Colonic mucosa (tissue), 4 donors: Measurements from ENCODE around the gene SLC28A3. TPM values are rescaled to one million over a fixed set of nuclear protein-coding genes. Genes with fewer than 3 reads are reported as not detected.

ENCODE experiments used
- DNase-seq: peaks from one replicate; pipeline ENCODE4 v3.0.0-alpha.2; 2020
- H3K27ac ChIP-seq: fragments of 200-600 bp; one replicate; pipeline ENCODE4 v1.8.0; 2021
- H3K27me3 ChIP-seq: fragments of 200-600 bp; one replicate; pipeline ENCODE4 v1.8.0; 2021
- H3K36me3 ChIP-seq: fragments of 200-600 bp; one replicate; pipeline ENCODE4 v1.8.0; 2021
- H3K4me1 ChIP-seq: fragments of 200-600 bp; one replicate; pipeline ENCODE4 v1.8.0; 2021; ENCODE audit warnings: mild to moderate bottlenecking
- H3K4me3 ChIP-seq: fragments of 200-600 bp; one replicate; pipeline ENCODE4 v1.8.0; 2021
- H3K9ac ChIP-seq, 2 donors: one replicate each; pipeline ENCODE4 v1.7.0; 2013; ENCODE audit warnings: control low read depth in 2 of 2, low read depth in 2 of 2, low read length in 2 of 2
- H3K9me3 ChIP-seq: fragments of 200-600 bp; one replicate; pipeline ENCODE4 v1.8.0; 2021
- CTCF ChIP-seq: fragments of 200-600 bp; IDR thresholded peaks from one replicate; pipeline ENCODE4 v1.8.0; 2022; ENCODE audit warnings: antibody characterized with exemption, mild to moderate bottlenecking
- intact Hi-C: fragments of 100-400 bp; cut with DNase I; formaldehyde crosslinking; loops from one replicate; pipeline ENCODE4 v1.14.1; 2022
- total RNA-seq, 2 donors: library from RNA; stranded (reverse); fragmentation: NEBNext Ultra II Directional in 1 of 2; extraction: Animal tissue kit (Norgen Biotek cat#: 25700) in 1 of 2; gene quantifications; one replicate each; pipeline ENCODE4 v1.2.1, GENCODE V29; 2021
- donor health status: healthy.
- donor health status: DM: no; HTN: no; CAD: no.
- donor health status: DM: no; HTN: no; CAD: no.

Gene SLC28A3
- total RNA-seq, 2 donors from 2014 or later: 2.9 to 4.7 TPM

GRCh38 chr9:84241817-84242373 is 98.7 kb downstream of the SLC28A3 start:
- Histone ChIP-seq H3K4me3 (no peak overlapping the region), H3K4me1 (no peaks in the 10 kb centered on the region), H3K27ac (no peak overlapping the region), H3K36me3 (no peaks in the 10 kb centered on the region), H3K27me3 (no peaks in the 10 kb centered on the region), H3K9ac (no peak overlapping the region), H3K9me3 (no peaks in the 10 kb centered on the region)
- intact Hi-C loops: no loop called here
- no peak for TF ChIP-seq CTCF
- DNase-seq: no peak

GRCh38 chr9:84239343-84239742 is 101.2 kb downstream of the SLC28A3 start:
- H3K36me3 ChIP-seq: no peaks in the 10 kb centered on the region

GRCh38 chr9:84238652-84239051 is 101.9 kb downstream of the SLC28A3 start:
- Histone ChIP-seq H3K4me1 (no peaks in the 10 kb centered on the region), H3K27me3 (no peaks in the 10 kb centered on the region), H3K36me3 (no peaks in the 10 kb centered on the region), H3K4me3 (no peak overlapping the region), H3K27ac (no peak overlapping the region), H3K9me3 (no peaks in the 10 kb centered on the region), H3K9ac (no peak overlapping the region)
- no peak for DNase-seq
- intact Hi-C loops: no loop called here
- no peak for TF ChIP-seq CTCF

More at GRCh38 chr9:84239343-84239742, 101.2 kb downstream of the SLC28A3 start:
- H3K4me3 ChIP-seq: no peak overlapping the region
- DNase-seq: no peak
- no peaks in the 10 kb centered on the region for H3K27me3 ChIP-seq
- intact Hi-C loops: no loop called here
- no peak for TF ChIP-seq CTCF
- no peaks in the 10 kb centered on the region for H3K9me3 ChIP-seq
- no peak overlapping the region for H3K9ac ChIP-seq
- H3K27ac ChIP-seq: no peak overlapping the region
- no peaks in the 10 kb centered on the region for H3K4me1 ChIP-seq

- no peak overlapping the region for H3K4me3 ChIP-seq
- no peak overlapping the region for H3K27ac ChIP-seq
- intact Hi-C loops: no loop called here
- no peak for TF ChIP-seq CTCF
- no peak overlapping the region for H3K9ac ChIP-seq
- no peaks in the 10 kb centered on the region for H3K27me3 ChIP-seq
- no peaks in the 10 kb centered on the region for H3K36me3 ChIP-seq
- no peaks in the 10 kb centered on the region for H3K9me3 ChIP-seq
- H3K4me1 ChIP-seq: no peaks in the 10 kb centered on the region
- DNase-seq: no peak
Measured at GRCh38 chr9:84235511-84235910, 105.0 kb downstream of the SLC28A3 start.

GRCh38 chr9:84230355-84231145 is 110.0 kb downstream of the SLC28A3 start:
- Histone ChIP-seq H3K4me1 (no peaks in the 10 kb centered on the region), H3K9me3 (no peaks in the 10 kb centered on the region), H3K4me3 (no peak overlapping the region), H3K27ac (no peak overlapping the region), H3K36me3 (no peaks in the 10 kb centered on the region), H3K27me3 (no peaks in the 10 kb centered on the region), H3K9ac (no peak overlapping the region)
- intact Hi-C loops: no loop called here
- no peak for DNase-seq
- TF ChIP-seq CTCF: no peak
